ENCODE data around the gene HDLBP.

Gene HDLBP, protein sequence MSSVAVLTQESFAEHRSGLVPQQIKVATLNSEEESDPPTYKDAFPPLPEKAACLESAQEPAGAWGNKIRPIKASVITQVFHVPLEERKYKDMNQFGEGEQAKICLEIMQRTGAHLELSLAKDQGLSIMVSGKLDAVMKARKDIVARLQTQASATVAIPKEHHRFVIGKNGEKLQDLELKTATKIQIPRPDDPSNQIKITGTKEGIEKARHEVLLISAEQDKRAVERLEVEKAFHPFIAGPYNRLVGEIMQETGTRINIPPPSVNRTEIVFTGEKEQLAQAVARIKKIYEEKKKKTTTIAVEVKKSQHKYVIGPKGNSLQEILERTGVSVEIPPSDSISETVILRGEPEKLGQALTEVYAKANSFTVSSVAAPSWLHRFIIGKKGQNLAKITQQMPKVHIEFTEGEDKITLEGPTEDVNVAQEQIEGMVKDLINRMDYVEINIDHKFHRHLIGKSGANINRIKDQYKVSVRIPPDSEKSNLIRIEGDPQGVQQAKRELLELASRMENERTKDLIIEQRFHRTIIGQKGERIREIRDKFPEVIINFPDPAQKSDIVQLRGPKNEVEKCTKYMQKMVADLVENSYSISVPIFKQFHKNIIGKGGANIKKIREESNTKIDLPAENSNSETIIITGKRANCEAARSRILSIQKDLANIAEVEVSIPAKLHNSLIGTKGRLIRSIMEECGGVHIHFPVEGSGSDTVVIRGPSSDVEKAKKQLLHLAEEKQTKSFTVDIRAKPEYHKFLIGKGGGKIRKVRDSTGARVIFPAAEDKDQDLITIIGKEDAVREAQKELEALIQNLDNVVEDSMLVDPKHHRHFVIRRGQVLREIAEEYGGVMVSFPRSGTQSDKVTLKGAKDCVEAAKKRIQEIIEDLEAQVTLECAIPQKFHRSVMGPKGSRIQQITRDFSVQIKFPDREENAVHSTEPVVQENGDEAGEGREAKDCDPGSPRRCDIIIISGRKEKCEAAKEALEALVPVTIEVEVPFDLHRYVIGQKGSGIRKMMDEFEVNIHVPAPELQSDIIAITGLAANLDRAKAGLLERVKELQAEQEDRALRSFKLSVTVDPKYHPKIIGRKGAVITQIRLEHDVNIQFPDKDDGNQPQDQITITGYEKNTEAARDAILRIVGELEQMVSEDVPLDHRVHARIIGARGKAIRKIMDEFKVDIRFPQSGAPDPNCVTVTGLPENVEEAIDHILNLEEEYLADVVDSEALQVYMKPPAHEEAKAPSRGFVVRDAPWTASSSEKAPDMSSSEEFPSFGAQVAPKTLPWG (N-terminal part only)

DNA sequence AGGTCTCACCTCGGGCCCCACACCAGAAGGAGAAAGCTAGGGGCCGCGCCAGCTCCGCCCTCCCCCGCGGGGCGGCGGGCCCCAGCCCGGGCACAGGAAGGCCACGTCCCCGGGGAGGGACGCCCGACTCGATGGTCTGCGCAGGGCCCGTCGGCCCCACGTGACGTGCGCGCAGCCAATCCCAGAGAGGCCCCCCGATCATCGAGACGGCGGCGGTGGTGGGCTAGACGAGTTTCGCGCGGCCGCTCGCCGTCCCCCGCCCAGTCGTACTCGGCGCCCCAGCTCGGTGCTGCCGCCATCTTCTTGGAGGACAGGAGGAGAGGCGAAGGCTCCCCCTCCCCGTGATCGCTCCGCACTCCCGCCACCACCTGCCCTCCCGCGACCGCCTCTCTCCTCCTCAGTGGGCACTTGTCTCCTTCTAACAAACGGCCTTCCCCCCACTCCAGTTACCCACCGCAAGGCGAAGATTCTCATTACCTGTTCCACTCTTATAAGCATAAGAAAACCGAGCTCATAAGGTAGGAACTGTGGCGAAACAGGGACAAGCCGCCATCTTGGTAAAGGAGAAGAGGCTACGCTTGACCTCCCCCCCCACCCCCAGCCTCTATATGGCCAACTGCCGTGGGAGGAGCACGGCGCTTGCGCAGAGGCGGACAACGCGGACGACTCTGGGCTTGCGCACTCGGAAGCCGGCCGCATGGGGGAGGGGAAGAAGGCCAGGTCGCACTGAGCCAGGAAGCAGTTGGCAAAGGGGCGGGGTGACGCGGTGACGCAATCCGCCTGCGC is at the start of gene HDLBP:
Gene HDLBP (minus strand): TSS at position 580 of the 786 bp plus-strand sequence. CDS start 48,803 bp downstream, outside the sequence.
- peak; percentile 99 for DNase-seq

DNA sequence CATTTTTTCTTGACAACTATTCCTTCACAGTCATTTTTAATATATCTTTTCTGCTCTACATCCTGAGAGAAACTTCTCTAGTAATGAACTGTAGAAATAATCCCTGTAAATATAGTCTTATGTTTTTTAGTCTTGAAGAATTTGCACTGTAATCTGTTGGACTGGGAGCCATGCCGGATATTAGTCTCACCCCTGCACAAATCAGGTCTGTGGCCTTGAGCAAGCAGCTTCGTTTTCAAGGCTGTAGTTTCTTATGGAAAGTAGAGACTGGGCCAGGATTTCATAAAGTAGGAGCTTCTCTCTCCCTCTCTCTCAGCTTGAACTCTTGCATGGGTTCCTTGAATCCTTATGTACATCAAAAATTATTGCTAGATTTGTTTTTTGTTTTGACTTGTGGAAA is 49.3 kb upstream of the HDLBP start:
- DNase-seq, result no peak

DNA sequence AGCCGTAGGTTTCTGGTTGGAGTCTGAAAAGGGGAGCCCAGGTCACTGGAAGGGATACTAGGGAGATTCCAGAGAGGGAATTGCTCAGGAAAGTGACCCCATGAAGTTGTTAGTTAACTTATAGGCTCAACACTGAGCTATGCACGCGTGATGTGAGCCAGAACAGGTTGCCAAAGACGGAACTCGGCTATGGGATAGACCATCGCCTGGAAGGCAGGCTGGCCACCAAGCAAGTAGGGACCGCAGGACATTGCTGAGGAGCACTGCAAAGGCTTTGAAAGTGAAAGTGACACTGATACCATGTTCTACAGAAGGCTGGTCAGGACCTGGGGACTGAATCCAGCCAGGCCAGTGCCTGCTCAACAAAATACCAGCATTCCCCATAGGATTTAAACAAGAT is 48.0 kb upstream of the HDLBP start:
- no peak for DNase-seq

DNA sequence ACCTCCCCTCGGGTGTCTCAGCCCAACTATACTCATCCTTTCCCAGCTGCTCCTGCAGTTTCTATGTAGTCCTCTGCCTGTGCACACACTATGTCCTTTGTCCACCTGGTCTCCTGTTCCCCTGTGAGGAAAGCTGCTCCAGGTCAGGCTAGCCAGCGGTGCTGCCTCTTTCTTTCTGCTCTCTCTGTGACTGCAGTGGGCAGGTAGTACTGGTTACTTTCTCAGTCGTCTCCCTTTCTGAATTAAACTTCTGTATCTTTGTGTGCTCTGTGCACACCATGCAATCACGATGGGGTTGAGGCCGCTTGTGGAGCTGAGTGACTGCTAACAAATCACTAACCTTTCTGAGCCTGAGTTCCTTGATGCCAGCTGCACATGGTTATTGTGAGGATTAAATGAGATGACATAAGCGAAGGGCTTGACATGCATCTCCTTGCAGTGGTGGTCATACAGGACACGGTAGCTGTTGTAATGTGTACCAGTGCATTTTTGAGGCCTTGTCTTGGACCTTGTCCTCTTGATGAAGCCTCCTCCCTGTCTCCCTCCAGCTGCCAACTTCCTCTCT is 44.1 kb upstream of the HDLBP start:
- no peak for DNase-seq

DNA sequence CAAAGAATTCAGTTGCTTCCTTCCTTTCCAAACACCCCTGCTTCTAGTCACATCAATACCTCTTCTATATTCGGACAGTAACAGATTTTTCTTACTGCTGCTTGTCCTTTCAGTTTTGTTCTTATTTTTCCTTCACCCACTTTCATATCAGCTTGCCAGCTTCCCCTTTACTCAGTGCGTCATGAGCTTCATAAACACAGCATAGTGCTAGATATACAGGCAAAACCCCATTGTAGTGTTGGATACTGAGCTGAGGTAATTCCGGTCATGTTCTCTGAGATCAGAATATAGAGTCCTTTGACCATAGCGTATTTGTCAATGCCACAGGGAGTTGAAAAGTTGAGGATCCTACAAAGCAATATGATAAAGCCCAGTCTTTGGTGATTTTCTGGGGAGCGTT is 43.0 kb upstream of the HDLBP start:
- no peak for DNase-seq

DNA sequence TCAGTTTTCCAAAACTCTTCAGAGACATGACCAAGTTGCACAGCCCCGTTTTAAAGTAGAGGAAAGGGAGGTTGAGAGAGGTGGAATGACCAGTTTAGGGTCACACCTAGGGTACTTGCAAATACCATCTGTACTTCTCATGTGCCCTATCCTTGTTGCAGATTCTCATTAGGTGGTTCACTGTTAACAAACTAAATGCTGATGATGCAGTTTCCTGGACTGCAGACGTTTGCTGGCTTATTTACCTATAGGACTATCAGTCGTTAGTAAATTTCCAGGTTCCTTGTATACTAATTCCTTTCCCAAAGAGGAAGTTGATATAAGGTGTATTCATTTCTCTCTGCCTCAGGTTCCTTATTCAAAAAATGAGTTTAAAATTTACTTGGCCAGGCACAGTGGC is 42.1 kb upstream of the HDLBP start:
- DNase-seq, result no peak

DNA sequence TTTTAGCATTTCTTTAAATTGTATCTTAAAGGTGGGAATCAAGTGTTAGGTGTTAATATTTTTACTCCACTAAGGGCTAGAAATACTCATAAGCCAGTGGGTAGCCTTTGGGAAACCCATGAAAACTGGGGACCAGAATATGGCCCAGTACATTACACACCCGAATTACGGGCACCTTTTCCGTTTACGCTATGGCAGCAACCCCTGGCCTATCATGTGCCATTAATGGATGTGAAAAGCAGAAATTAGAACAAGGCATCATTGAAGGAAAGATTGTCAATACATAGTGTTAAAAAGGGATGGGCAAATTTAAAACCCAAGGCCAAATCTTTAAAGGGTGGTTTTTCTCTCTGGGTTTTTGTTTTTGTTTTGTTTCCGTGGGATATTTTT is 41.4 kb upstream of the HDLBP start:
- DNase-seq, result peak; percentile 42

DNA sequence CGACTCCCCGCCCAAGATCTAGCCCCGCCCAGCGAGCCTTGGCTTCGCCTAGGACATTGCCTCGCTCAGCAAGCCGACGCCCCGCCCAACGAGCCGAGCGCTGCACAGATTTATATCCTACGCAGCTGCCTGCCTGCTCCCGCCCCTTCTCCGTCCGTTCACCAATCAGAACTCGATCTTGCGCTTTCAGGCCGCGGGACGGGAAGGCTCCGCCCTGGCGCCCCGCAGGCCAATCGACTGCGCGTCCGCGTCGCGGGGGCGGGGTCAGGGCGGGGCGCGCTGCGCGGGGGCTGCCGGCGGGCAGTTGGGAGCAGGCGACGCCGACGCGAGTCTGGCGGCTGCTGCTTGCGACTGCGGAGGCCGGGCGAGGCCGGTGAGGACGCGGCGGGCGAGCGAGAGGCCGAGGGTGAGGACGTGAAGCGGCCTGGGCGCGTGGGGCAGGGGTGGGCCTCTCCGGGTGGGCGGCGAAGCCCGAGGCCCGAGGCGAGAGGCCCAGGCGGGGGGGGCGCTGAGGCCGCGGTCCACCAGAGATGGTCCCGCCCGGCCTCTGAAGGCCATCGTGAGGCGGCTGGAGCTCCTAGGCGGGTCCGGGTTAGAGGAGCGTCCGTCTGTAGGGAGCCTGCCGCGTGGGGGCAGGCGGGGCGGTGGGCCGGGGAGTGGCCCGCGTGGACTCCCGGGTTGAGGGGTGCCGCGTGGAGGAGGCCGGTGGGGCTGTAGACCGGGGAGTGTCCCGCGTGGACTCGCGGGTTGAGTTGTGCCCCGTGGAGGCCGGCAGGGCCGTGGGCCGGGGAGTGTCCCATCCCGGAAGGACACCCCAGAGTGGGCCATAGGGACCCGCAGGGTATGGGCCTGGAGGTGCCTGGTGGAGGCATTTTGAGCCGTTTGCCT is 40.8 kb upstream of the HDLBP start, which contains the start of gene FARP2:
Gene FARP2 (plus strand): TSS at position 303 of the 888 bp plus-strand sequence. CDS start 16,823 bp downstream, outside the sequence.
- DNase-seq, result peak; percentile 100

DNA sequence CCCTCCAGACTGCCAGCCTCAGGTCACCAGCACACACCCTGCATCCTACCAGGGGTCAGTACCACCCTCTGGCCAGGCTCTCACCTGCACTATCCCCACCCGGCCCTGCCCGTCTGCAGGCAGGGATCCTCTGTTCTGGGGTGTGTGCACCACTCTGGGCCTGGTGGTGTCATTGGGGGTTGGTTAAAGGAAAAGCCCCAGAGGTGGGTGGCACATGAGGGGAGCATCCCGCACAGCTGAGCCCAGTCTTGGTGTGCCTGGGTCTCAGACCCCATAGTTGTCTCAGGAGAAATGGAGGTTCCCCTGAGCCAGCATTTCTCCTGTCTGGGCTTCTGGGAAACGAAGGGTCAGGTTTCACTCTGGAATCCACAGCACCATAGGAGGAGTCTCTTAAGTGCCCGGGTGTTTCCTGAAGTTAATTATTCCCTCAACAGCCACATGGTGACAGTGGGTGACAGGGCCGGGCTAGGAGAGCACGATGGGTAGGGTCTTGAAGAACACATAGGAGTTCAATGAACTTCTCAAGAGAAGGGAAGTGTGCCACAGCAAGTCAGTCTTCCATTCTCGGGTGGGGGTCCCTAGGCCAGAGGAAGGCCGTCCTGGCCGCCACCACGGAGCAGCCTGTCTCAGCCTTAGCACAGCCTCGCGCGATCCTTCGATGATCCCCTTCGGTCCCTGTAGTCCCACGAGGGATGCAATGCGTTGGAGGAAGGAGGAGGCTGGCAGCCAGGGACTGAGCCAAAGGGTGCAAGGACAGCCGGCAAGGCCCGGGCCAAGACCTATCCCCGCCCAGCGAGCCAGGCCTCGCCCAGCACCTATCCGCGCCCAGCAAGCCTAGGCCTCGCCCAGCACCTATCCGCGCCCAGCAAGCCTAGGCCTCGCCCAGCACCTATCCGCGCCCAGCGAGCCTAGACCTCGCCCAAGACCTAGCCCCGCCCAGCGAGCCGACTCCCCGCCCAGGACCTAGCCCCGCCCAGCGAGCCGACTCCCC is 39.5 kb upstream of the HDLBP start:
- DNase-seq, result peak; percentile 95

DNA sequence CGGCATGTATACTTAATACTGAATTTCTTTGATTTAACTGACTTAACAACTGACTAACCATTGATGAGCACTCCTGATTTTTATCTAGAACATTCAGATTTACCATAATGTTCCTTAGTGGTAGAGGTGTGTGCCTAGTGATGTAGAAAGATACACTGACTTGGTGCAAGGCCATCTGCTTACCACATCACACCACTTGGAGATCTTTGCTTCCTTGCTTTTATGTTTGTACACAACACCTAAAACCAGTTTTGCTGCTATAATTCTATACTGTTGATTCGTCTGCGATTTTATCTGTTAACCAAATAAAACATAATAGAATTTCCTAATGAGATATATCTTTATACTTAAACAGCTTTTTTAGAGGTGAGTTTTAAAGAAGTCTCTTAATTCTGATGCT is 36.8 kb upstream of the HDLBP start:
- no peak for DNase-seq

DNA sequence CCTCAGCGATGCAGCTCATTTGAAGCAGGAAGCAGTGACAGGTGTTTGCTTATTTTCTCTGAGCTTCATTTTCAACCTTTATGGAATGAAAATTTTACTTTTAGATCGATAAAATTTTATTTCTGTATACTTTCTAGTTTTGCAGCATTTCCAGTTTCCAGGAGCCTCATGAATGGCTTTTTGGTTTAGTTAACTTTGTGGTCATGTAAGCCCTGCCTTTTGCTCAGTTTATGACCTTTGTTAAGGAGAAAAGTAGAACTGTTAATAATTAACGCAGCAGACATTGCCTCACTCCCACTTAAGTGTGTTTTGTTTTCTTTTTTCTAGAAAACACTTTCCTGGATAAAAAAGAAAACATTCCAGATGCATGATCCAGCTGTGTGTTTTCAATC is 36.2 kb upstream of the HDLBP start:
- DNase-seq, result no peak

DNA sequence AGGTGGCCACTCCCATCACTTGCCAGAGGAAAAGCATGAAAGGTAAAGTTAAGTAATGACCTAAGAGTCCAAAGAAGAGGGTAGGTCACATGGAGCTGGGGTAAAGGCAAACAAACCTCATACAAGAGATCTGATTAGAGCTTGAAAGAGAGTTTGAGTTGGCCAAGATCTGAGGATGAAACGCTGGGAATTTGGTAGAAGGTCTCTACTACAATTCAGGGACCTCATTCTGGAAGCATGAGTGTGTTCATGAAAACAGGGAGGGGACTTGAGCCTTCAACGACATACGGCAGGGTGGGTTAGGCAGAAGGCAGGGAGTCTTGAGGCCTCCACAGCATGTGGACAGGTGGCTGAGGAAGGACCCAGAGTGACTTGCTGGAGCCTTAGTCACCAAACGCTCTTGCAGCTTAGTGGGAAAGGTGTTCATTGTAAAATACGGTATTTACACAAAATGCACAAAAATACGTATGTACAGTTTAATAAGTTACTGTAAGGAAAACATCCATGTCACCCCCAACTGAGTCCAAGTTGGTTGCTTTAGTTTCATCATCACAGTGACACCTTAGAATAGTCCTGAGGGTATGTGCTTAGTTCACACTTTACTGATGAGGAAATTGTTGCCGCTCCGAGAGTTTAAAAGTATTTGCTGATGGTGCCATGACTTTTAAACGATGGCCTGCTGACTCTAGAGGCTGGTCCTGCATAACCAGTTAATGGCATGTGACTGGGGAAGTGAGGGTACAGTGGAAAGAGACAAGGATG is 35.6 kb upstream of the HDLBP start:
- no peak for DNase-seq

DNA sequence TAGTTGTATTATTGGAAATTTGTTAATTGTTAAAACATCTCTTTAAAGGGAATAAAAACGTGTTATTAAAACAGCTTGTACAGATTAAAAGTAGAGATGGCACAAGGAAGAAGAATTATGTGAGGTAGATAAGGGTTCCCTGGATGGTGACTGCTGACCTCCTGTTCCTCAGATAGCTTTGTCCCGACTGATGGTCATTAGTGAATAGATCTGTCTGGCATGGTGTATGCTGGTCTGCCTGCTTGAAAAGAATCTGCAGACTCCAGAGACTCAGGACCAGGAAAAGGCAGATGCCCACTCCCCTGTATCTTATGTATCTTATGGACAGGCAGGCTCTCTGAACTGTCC is 35.0 kb upstream of the HDLBP start:
- no peak for DNase-seq

DNA sequence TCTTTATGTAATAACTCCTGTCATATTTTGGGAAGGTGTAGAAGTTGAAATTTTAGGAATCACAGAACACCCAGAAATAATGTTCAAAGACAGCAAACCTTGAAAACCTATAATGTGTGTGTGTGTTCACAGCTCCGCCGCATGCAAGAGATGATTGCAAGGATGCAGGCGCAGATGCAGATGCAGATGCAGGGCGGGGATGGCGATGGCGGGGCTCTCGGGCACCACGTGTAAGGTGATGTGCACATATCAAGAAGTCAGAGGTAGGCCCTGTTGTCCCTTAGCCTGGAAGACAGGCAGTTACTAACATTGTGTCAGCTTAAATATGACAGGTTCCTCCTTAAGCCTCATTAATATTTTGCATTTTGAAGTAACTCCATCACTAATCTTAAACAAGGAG is 34.5 kb upstream of the HDLBP start:
- no peak for DNase-seq

DNA sequence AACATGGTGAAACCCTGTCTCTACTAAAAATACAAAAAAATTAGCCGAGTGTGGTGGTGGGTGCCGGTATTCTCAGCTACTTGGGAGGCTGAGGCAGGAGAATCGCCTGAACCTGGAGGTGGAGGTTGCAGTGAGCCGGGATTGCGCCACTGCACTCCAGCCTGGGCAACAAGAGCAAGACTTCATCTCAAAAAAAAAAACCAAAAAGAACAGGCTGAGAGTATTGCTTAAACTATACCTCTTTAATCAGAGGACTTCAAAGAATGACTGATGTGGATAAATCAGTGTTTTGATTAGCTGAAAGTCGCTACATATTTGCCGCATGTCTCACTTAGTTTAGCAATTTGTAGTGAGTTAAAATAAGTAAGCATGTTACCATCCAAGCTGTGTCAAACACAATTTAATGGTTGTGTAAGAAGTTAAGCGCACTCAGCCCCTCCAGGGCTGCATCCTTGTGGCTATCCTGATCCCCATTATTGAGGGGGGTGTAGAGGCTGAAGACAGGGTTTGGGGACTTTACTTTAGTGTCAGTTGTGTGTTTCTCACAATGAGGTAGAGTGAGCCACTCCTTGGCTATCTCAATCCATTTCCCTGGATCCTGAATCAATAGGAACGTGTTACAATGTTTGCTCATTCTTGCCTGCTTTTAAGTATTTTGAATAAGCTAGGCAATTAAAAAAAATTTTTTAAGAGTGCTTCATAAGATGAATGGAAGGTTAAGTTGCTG is 29.6 kb upstream of the HDLBP start:
- no peak for DNase-seq

DNA sequence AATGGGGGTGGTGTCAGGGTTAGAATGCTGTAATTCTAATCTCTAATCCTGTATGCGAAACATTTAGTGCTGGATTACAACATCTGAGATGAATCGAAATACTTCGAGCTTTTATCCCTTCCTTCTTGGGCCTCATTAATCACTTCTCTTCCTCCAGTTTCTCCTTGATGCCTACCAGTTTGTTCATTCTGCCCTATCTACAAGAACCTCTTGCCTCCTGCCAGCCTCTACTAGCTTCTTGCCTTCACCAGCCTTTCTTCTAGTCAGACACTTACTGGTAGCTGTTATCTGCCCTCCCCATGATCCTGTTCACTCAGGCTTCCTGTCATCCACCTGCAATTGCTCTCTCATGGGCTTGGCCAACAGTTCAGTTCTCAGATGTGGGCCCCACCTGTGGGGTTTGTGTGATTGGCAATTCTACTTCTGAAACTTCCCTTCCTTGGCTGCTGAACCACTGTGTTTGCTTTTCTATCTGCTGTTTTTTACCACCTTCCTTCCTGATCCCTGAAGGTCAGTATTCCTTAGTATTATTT is 25.2 kb upstream of the HDLBP start:
- no peak for DNase-seq

DNA sequence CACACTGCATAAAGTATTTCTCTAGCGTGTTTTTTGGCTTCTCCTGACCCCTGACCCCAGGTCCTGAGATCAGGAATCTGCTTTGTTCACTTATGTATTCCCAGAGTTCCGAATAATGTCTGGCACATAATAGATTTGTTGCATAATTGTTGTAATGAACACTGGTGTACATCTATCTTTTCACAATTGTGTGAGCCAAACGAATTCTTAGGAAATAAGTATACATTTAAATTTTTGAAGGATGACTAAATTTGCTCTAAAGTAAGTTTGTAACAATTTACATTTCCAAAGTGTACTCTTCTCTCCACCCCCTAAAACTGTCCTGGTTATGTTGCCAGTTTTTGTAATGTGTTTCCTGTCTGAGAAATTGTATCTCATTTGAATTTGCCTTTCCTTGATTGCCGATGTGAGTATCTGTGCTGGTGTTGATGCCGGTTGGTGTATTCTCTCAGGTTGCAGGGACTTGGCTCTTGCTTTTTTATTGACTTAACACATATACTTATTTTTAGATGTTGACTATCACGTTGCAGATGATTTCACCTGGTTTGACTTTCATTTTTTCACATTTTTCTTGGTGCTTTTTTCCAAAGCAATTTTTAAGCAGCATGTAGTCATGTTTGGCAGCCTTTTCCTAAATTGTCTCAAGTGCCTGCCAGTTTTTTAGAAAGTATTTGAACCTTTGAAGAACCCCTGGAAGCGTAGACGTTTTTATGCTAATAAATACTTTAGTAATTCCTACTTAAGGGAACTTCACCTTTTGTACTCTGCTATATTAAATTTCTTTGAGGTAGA is 24.6 kb upstream of the HDLBP start:
- DNase-seq, result no peak

Data from NCI-H82 (cell line).